Left ventricle myocardium inferior (tissue), 1 donor: ENCODE measurements around the gene KCNMA1. TPM values are rescaled to one million over a fixed set of nuclear protein-coding genes. Genes with fewer than 3 reads are reported as not detected.

Experiments used
- DNase-seq: peaks from one replicate; pipeline ENCODE4 v3.0.0-alpha.2; 2020
- H3K27ac ChIP-seq: fragments of 200-600 bp; replicated peaks from 2 replicates; pipeline ENCODE4 v1.8.0; 2021
- H3K27me3 ChIP-seq: fragments of 200-600 bp; 2 replicates; pipeline ENCODE4 v1.8.0; 2021; ENCODE audit warnings: low read depth
- H3K36me3 ChIP-seq: fragments of 200-600 bp; 2 replicates; pipeline ENCODE4 v1.8.0; 2021
- H3K4me1 ChIP-seq: fragments of 200-600 bp; 2 replicates; pipeline ENCODE4 v1.8.0; 2021
- H3K4me3 ChIP-seq: fragments of 200-600 bp; 2 replicates; pipeline ENCODE4 v1.8.0; 2021; ENCODE audit warnings: mild to moderate bottlenecking, moderate library complexity
- H3K9me3 ChIP-seq: fragments of 200-600 bp; replicated peaks from 2 replicates; pipeline ENCODE4 v1.8.0; 2021
- CTCF ChIP-seq: fragments of 200-600 bp; IDR thresholded peaks from 2 replicates; pipeline ENCODE4 v1.8.0; 2021; ENCODE audit warnings: antibody characterized with exemption, mild to moderate bottlenecking, borderline replicate concordance
- intact Hi-C: fragments of 100-400 bp; cut with micrococcal nuclease; formaldehyde crosslinking; loops from one replicate; pipeline ENCODE4 v1.11.0; 2022
- total RNA-seq: library from RNA; stranded (reverse); fragmentation: NEBNext Ultra II Directional; extraction: Animal tissue kit (Norgen Biotek cat#: 25700); gene quantifications from one replicate; pipeline ENCODE4 v1.2.1, GENCODE V29; 2021
- donor health status: DM: no; HTN: yes; CAD: no; lungs with severe emphysema.

Gene KCNMA1
- total RNA-seq, 1 donor from 2014 or later: 1.8 TPM

GRCh38 chr10:77452952-77453564, 184.6 kb downstream of the KCNMA1 start:
- Histone ChIP-seq H3K4me3 (no peak overlapping the region), H3K36me3 (no peaks in the 10 kb centered on the region), H3K9me3 (no peaks in the 10 kb centered on the region), H3K27ac (no peak overlapping the region), H3K4me1 (no peaks in the 10 kb centered on the region), H3K27me3 (peaks cover 59% of the 10 kb centered on the region)
- DNase-seq: no peak
- no peak for TF ChIP-seq CTCF
- intact Hi-C loops: no loop called here

- no peak for TF ChIP-seq CTCF
- no peaks in the 10 kb centered on the region for H3K36me3 ChIP-seq
- intact Hi-C loops: no loop called here
- no peaks in the 10 kb centered on the region for H3K9me3 ChIP-seq
- no peak for DNase-seq
- no peak overlapping the region for H3K27ac ChIP-seq
- H3K27me3 ChIP-seq: peaks cover 47% of the 10 kb centered on the region
- no peaks in the 10 kb centered on the region for H3K4me1 ChIP-seq
- no peak overlapping the region for H3K4me3 ChIP-seq
Observed at GRCh38 chr10:77451886-77452285, 185.7 kb downstream of the KCNMA1 start.

GRCh38 chr10:77448226-77448625, 189.4 kb downstream of the KCNMA1 start:
- Histone ChIP-seq H3K9me3 (no peaks in the 10 kb centered on the region), H3K4me3 (no peak overlapping the region), H3K27ac (no peak overlapping the region), H3K27me3 (peaks cover 46% of the 10 kb centered on the region), H3K36me3 (no peaks in the 10 kb centered on the region), H3K4me1 (no peaks in the 10 kb centered on the region)
- no peak for DNase-seq
- TF ChIP-seq CTCF: no peak
- intact Hi-C loops: no loop called here

- H3K27ac ChIP-seq: no peak overlapping the region
- TF ChIP-seq CTCF: no peak
- intact Hi-C loops: no loop called here
- no peaks in the 10 kb centered on the region for H3K4me1 ChIP-seq
- peaks cover 53% of the 10 kb centered on the region for H3K27me3 ChIP-seq
- H3K36me3 ChIP-seq: no peaks in the 10 kb centered on the region
- H3K9me3 ChIP-seq: no peaks in the 10 kb centered on the region
- no peak for DNase-seq
- H3K4me3 ChIP-seq: no peak overlapping the region
Observed at GRCh38 chr10:77446700-77447099, 190.9 kb downstream of the KCNMA1 start.

- no peak for DNase-seq
- Histone ChIP-seq H3K9me3 (no peaks in the 10 kb centered on the region), H3K27me3 (peaks cover 51% of the 10 kb centered on the region), H3K4me1 (no peaks in the 10 kb centered on the region), H3K27ac (no peak overlapping the region), H3K36me3 (no peaks in the 10 kb centered on the region), H3K4me3 (no peak overlapping the region)
- intact Hi-C loops: no loop called here
- no peak for TF ChIP-seq CTCF
Observed at GRCh38 chr10:77445547-77445946, 192.1 kb downstream of the KCNMA1 start.
